ENCODE data around the gene KRTAP10-8. TPM values are rescaled to one million over a fixed set of nuclear protein-coding genes. Genes with fewer than 3 reads are reported as not detected.
A peak's percentile ranks its signal among the peaks of the same experiment; 100 is the strongest.
"Not testable (repeated sequence)": the region's sequence is repeated elsewhere in the genome, so short reads cannot be mapped to it uniquely, and the experiment has no call there.

The KRTAP10-8 gene, protein sequence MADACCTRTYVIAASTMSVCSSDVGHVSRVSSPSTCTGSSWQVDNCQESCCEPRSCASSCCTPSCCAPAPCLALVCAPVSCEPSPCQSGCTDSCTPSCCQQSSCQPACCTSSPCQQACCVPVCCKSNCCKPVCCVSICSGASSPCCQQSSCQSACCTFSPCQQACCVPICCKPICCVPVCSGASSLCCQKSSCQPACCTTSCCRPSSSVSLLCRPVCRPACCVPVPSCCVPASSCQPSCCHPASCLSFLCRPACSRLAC
- not detected for polyA plus RNA-seq

DNA sequence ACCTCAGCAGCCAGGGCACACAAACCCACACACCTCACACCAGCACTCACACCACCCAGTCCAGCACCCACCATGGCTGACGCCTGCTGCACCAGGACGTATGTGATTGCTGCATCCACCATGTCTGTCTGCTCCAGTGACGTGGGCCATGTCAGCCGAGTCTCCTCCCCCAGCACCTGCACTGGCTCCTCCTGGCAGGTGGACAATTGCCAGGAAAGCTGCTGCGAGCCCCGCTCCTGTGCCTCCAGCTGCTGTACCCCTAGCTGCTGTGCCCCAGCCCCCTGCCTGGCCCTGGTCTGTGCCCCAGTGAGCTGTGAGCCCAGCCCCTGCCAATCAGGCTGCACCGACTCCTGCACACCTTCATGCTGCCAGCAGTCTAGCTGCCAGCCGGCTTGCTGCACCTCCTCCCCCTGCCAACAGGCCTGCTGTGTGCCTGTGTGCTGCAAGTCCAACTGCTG is at the start of gene KRTAP10-8:
KRTAP10-8 (plus strand) TSS at position 51 of the 458 bp plus-strand sequence; CDS start at position 73, 22 bp downstream.
- no peaks in the 10 kb centered on the region for H3K36me3 Mint-ChIP-seq
- H3K9me3 Mint-ChIP-seq, result peaks cover 6 to 27% (median 17%) of the 10 kb centered on the region in 3 donors
- no peak within 1 kb of the TSS for H3K27ac Mint-ChIP-seq
- peaks cover 4% of the 10 kb centered on the region for H3K27me3 Mint-ChIP-seq
- no peaks in the 10 kb centered on the region for H3K4me1 Mint-ChIP-seq
- no peak within 1 kb of the TSS for H3K4me3 Mint-ChIP-seq

DNA sequence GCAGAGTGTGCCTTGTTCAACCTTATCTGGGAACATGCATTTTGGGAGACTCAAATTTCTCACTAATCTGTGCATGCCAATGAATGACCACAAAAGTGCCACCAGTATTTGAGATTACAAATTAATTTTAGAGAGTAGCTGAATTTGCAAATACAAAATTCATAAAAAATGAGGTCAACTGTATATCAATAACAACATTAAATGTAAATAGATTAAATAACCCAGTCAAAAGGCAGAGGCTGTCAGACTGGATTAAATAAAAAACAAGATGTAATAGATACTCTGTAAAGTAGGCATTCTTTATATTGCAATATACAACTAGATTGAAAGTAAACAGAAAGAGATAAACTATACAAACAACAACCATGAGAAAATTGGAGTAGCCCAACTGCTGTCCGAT is 47.8 kb upstream of the KRTAP10-8 start:
- H3K9me3 Mint-ChIP-seq, result peaks cover 4 to 16% (median 5%) of the 10 kb centered on the region in 3 donors
- peaks cover 2% of the 10 kb centered on the region for H3K27me3 Mint-ChIP-seq
- H3K36me3 Mint-ChIP-seq, result no peaks in the 10 kb centered on the region
- peaks cover 19 to 40% (median 21%) of the 10 kb centered on the region in 3 donors for H3K4me1 Mint-ChIP-seq
- H3K4me3 Mint-ChIP-seq, result peak overlapping the region in 1 of 4 donors; percentile 49
- H3K27ac Mint-ChIP-seq, result no peak overlapping the region

DNA sequence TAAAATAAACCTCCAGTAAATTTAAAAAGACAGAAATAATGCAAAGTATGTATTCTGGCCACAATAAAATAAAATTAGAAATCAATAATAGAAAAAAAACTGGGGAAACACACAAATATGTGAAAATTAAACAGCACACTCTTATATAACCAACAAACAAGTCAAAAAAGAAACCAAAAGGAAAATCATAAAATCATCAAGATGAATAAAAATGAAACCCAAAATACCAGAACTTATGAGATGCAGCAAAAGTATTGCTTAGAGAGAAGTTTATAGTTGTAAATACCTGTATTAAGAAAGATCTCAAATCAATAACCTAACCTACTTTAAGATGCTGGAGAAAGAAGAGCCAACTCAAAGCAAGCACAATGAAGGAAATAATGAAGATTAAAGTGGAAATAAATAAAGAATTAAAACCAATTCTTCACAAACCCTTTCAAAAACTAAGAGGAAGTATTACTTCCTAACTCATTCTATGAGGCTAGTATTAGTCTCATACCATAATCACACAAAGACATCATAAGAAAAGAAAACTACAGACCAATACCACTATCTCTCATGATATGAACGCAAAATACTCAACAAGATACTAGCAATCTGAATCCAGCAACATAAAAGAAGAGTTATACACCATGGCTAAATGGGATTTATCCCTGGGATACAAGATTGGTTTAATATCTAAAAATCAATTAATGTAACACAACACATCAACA is 46.8 kb upstream of the KRTAP10-8 start:
- H3K9me3 Mint-ChIP-seq, result peaks cover 4 to 16% (median 5%) of the 10 kb centered on the region in 3 donors
- peak overlapping the region in 3 of 4 donors; percentile 34 to 50 (median 39) for H3K4me3 Mint-ChIP-seq
- peaks cover 19 to 40% (median 19%) of the 10 kb centered on the region in 3 donors for H3K4me1 Mint-ChIP-seq
- no peaks in the 10 kb centered on the region for H3K36me3 Mint-ChIP-seq
- H3K27me3 Mint-ChIP-seq, result peaks cover 2% of the 10 kb centered on the region
- H3K27ac Mint-ChIP-seq, result peak overlapping the region; percentile 24 to 86 (median 77)

DNA sequence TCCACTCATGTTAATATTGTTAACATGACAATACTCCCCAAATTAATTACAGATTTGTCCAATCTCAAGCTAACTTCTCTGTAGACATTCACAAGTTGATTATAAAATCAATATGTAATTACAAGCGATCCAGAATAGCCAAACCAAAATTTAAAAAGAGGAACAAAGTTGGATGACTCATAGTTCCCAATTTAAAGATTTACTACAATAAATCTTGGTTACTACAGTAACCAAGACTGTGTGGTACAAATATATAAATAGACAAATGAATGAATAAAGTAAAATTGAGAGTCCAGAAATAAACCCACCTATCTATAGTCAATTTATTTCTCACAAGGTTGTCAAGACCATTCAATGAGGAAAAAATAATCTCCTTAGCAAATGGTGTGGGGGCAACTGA is 45.5 kb upstream of the KRTAP10-8 start:
- peaks cover 2% of the 10 kb centered on the region for H3K27me3 Mint-ChIP-seq
- no peaks in the 10 kb centered on the region for H3K36me3 Mint-ChIP-seq
- H3K4me3 Mint-ChIP-seq, result peak overlapping the region in 2 of 4 donors; percentile 18 to 65
- peak overlapping the region in 1 of 3 donors; percentile 96 for H3K27ac Mint-ChIP-seq
- peaks cover 2 to 13% (median 5%) of the 10 kb centered on the region in 3 donors for H3K9me3 Mint-ChIP-seq
- peaks cover 18 to 33% (median 19%) of the 10 kb centered on the region in 3 donors for H3K4me1 Mint-ChIP-seq

DNA sequence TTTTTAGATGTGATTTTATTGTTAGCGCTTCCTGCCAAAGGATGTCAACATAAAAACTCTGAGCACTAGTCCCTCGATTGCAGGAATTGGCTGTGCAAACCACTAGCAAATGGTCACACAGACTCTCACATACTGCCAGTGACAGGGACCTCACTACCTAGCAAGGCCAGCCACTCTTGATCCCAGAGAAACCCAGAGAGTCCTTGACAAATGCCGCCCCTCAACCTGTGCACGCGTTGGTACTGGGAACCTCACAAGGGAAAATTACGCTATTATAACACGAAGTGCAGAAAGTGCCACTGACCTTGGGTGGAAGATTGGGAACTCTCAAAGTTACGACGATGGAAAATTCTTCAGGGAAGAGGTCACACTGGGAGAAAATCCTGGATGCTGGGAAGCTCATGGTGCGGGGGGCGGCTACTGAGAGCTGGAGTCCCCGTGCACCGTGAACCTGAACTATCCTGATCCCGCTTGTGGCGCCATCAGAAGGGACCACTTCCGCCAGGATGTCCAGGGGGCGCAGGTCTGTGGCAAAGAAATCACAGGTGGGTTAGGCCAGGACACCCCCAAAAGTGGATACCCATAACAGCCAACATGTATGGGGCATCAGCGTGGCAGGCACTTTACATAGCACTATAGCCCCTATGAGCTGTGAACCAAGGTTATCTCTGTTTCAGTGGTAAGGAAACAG is 44.3 kb upstream of the KRTAP10-8 start:
- Mint-ChIP-seq H3K4me3 (no peak overlapping the region), H3K36me3 (peaks cover 2% of the 10 kb centered on the region), H3K27ac (peak overlapping the region in 1 of 3 donors; percentile 63), H3K4me1 (peaks cover 14 to 21% (median 14%) of the 10 kb centered on the region in 3 donors), H3K27me3 (peaks cover 4% of the 10 kb centered on the region), H3K9me3 (peaks cover 2 to 8% (median 4%) of the 10 kb centered on the region in 3 donors)

DNA sequence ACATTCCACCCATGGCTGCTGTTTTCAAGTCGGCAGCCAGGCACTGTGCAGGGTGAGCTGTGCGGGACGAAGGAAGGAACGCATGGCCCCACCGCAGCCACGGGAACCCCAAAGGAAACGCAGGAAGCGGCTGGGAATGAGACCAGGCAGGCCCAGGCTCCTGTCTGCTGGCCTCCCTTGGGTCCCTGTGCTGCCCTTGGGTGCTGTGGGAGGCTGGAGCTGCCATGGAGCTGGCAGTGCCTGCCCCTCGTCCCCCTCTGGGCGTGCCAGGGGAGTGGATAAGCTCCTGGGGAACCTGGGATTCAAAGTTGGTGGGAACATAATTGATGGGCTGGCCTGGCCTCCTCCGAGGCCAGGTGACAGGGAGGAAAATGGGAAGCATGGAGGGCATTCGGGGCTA is 43.6 kb upstream of the KRTAP10-8 start:
- Mint-ChIP-seq H3K9me3 (peaks cover 2 to 8% (median 3%) of the 10 kb centered on the region in 3 donors), H3K4me1 (peaks cover 14 to 19% (median 14%) of the 10 kb centered on the region in 3 donors), H3K27me3 (peaks cover 4% of the 10 kb centered on the region), H3K36me3 (peaks cover 2% of the 10 kb centered on the region), H3K4me3 (no peak overlapping the region), H3K27ac (no peak overlapping the region)

DNA sequence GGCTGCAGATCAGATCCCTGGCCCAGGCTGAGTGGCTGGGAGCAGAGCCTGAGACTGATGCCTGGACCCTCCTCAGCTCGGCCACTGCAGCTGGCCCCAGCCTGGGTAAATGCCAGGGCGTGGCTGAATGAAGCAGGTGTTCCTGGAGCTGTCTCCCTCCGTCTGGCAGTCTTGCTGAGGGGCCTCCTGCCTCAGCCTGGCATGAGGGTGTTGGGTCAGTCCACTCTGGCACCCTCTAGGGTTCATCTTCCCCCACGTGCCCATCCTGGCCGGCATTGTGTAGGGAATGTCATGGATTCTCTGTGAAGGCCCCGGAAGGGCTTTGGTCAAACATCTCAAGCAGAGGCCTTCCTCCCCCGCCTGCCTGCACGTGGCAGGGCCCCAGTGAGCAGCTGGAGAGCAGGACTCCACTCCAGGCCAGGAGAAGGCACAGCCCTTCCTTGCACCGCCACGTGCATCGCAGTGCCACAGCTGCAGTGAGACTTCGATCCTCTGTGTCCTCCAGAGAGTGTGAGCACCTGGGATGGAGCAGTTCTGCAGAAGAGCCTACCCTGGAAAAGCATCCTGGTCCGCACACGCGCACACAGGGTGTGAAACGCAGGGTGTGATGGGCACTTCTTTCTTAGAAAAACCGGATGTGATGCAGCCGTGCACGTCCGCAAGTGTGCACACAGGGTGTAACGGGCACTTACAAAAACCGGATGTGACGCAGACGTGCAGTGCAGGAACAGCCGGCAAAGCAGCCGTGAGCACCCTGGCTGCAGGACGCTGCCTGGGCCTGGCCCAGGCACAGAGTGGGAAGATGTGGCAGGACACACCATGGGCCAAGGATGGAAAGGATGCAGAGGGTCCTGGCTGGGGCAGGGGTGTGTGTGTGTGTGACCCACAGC is 43.0 kb upstream of the KRTAP10-8 start:
- H3K4me1 Mint-ChIP-seq, result peaks cover 14 to 17% (median 14%) of the 10 kb centered on the region in 3 donors
- H3K27me3 Mint-ChIP-seq, result peaks cover 4% of the 10 kb centered on the region
- peaks cover 2% of the 10 kb centered on the region for H3K36me3 Mint-ChIP-seq
- H3K9me3 Mint-ChIP-seq, result peaks cover 2 to 8% (median 2%) of the 10 kb centered on the region in 3 donors
- H3K4me3 Mint-ChIP-seq, result no peak overlapping the region
- H3K27ac Mint-ChIP-seq, result no peak overlapping the region

DNA sequence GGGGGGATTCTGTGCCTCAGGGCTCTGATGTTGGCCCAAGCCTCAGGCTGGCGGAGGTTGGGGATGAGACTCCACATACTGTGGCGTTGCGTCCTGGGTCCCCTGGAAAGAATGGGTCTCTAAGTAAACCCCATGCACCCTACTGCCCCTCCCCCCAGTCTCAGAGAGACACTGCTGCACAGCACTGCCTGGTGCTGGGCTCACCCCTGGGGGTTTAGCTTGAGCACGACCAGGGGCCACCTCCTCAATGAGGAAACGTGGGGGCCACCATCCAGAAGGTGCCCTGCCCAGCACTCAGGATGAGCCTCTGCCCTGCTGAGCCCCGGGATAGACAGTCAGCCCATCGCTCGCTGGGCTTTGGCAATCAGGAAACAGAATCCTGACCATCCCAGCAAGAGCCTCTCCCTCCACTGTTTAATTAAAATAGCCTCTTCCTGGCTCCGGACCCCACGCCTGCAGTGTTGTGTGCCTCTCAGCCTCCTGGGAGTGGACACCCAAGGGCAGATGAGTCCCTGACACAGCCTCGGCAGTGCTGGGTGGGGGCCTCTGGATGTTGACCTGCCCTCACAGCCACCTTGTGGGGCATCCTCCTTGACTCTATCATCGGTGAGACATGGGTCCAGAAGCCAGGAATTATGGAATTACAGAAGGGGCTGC is 41.9 kb upstream of the KRTAP10-8 start:
- peaks cover 2 to 8% (median 2%) of the 10 kb centered on the region in 3 donors for H3K9me3 Mint-ChIP-seq
- H3K4me3 Mint-ChIP-seq, result no peak overlapping the region
- peaks cover 11% of the 10 kb centered on the region for H3K27me3 Mint-ChIP-seq
- H3K4me1 Mint-ChIP-seq, result peaks cover 8 to 13% (median 9%) of the 10 kb centered on the region in 3 donors
- H3K27ac Mint-ChIP-seq, result no peak overlapping the region
- peaks cover 2% of the 10 kb centered on the region for H3K36me3 Mint-ChIP-seq

DNA sequence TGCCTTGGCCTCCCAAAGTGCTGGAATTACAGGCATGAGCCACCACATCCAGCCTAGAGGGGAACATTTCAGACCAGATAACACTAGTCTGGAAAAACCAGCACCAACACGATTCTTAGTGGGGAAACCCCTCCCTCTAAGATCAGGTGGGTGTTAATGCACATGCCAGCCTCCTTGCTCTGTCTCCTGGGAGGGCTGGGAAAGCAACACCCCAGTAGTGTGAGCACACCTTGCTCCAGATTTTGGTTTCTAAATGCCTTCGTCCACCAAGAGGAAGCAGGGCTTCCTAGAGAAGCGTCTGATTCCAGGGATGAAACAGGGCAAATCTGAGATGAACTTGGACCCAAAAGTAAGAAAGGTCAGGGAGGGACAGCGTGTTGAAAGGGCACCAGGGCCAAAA is 40.6 kb upstream of the KRTAP10-8 start:
- H3K4me1 Mint-ChIP-seq, result peaks cover 3 to 6% (median 5%) of the 10 kb centered on the region in 3 donors
- no peak overlapping the region for H3K27ac Mint-ChIP-seq
- H3K9me3 Mint-ChIP-seq, result peaks cover 2 to 8% (median 2%) of the 10 kb centered on the region in 3 donors
- peaks cover 15% of the 10 kb centered on the region for H3K27me3 Mint-ChIP-seq
- H3K36me3 Mint-ChIP-seq, result peaks cover 2% of the 10 kb centered on the region
- H3K4me3 Mint-ChIP-seq, result no peak overlapping the region

DNA sequence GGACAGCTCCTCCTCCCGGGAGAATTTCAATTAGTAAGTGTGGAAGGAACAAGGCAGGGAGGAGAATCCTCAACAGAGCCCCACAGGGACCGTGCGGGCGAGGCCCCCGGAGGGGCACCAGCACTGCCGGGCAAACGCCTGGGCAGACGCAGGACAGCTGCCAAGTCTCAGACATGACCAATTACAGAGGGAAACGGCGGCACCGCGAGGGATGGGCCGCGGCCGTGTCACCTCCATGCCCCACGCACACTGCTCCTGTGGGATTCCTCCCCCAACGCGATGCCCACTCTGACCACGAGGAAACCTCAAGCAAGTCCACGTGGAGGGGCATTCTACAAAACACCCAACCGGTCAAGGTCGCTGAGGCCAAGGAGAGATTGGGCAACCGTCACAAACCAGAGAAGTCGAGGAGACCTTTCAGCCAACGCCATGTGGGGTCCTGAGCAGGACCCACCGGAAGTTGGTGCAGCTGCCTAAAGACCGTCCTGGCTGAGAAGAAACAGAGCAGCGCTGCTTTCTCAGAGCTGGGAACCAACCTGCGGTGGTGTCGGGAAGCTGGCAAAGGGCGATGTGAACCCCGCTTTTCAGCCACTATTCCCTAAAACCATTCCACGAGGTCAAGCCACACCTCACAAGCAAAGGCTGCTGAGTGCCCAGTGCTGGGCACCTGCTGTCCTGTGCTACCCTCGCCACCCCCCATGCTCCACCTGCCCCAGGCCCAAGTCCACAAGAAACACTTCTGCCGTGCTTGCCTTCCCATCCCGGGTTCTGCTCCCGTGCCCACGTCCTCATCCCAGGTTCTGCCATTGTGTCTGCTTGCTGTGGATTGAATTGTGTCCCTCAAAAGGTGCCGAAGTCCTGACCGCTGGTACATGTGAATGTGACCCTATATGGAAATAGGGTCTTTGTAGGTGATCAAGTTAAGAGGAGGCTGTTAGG is 39.8 kb upstream of the KRTAP10-8 start:
- Mint-ChIP-seq H3K36me3 (peaks cover 2% of the 10 kb centered on the region), H3K27me3 (peaks cover 15% of the 10 kb centered on the region), H3K4me1 (peaks cover 0 to 1% (median 0%) of the 10 kb centered on the region in 3 donors), H3K9me3 (peaks cover 2 to 14% (median 4%) of the 10 kb centered on the region in 3 donors), H3K27ac (no peak overlapping the region), H3K4me3 (peak overlapping the region in 1 of 4 donors; percentile 55)

DNA sequence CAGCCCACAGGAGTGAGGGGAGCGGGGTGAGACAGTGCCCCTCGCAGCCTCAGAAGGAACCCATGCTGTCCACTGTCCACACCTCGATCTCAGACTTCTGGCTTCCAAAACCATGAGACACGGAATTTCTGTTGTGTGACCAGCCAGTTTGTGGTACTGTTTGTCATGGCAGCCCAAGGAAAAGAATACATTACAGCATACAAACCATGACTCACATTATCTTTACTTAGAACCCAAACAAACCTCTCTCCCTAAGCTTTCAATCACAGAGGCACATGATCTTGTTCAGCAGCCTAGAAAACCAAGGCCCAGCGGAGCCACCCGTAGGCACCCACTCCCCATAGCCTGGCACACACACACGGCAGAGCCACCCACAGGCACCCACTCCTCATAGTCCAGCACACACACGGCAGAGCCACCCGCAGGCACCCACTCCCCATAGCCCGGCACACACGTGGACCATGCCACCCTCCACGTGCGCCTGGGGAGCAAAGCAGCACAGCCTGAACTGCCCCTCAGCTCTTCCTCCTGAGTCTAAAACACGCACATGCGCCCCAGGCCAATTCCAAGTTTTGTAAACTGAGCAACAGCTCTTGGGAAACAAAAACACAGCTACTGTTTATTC is 38.8 kb upstream of the KRTAP10-8 start:
- peaks cover 13% of the 10 kb centered on the region for H3K27me3 Mint-ChIP-seq
- peaks cover 5% of the 10 kb centered on the region for H3K36me3 Mint-ChIP-seq
- H3K9me3 Mint-ChIP-seq, result peaks cover 4 to 21% (median 9%) of the 10 kb centered on the region in 3 donors
- no peak overlapping the region for H3K4me3 Mint-ChIP-seq
- no peak overlapping the region for H3K27ac Mint-ChIP-seq
- H3K4me1 Mint-ChIP-seq, result peaks cover 0 to 1% (median 0%) of the 10 kb centered on the region in 3 donors

DNA sequence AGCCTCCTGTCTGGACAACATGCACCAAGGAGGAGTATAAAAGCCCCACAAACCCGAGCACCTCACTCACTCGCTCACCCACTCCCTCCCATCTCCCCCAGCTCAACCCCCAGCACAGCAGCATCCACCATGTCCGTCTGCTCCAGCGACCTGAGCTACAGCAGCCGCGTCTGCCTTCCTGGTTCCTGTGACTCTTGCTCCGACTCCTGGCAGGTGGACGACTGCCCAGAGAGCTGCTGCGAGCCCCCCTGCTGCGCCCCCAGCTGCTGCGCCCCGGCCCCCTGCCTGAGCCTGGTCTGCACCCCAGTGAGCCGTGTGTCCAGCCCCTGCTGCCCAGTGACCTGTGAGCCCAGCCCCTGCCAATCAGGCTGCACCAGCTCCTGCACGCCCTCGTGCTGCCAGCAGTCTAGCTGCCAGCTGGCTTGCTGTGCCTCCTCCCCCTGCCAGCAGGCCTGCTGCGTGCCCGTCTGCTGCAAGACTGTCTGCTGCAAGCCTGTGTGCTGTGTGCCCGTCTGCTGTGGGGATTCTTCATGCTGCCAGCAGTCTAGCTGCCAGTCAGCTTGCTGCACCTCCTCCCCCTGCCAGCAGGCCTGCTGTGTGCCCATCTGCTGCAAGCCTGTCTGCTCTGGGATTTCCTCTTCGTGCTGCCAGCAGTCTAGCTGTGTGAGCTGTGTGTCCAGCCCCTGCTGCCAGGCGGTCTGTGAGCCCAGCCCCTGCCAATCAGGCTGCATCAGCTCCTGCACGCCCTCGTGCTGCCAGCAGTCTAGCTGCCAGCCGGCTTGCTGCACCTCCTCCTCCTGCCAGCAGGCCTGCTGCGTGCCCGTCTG is 38.0 kb upstream of the KRTAP10-8 start, which contains the start of gene KRTAP10-4:
KRTAP10-4 (plus strand) TSS at position 100 of the 827 bp plus-strand sequence; CDS start at position 130, 30 bp downstream.
- H3K4me3 Mint-ChIP-seq, H3K36me3 Mint-ChIP-seq, H3K27ac Mint-ChIP-seq, H3K4me1 Mint-ChIP-seq: not testable (repeated sequence)
- peaks cover 4 to 23% (median 11%) of the 10 kb centered on the region in 3 donors for H3K9me3 Mint-ChIP-seq
- peaks cover 13% of the 10 kb centered on the region for H3K27me3 Mint-ChIP-seq
